Measurements from ENCODE around the gene DUT.

GRCh38 chr15:48318131-48318530 lies 13.1 kb upstream of the DUT start:
- TF ChIP-seq, protein P1, sequence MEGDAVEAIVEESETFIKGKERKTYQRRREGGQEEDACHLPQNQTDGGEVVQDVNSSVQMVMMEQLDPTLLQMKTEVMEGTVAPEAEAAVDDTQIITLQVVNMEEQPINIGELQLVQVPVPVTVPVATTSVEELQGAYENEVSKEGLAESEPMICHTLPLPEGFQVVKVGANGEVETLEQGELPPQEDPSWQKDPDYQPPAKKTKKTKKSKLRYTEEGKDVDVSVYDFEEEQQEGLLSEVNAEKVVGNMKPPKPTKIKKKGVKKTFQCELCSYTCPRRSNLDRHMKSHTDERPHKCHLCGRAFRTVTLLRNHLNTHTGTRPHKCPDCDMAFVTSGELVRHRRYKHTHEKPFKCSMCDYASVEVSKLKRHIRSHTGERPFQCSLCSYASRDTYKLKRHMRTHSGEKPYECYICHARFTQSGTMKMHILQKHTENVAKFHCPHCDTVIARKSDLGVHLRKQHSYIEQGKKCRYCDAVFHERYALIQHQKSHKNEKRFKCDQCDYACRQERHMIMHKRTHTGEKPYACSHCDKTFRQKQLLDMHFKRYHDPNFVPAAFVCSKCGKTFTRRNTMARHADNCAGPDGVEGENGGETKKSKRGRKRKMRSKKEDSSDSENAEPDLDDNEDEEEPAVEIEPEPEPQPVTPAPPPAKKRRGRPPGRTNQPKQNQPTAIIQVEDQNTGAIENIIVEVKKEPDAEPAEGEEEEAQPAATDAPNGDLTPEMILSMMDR (conservative IDR thresholded peaks at IDR 0.05; ENCODE audit: low read depth in 2 of 2), result no peak
- TF ChIP-seq EZH2phosphoT487 (IDR thresholded peaks at IDR 0.05; ENCODE audit: unreplicated experiment), result no peak
- TF ChIP-seq POLR2AphosphoS5 (IDR thresholded peaks at IDR 0.05; ENCODE audit: low read depth), result no peak
- TF ChIP-seq, protein P2, sequence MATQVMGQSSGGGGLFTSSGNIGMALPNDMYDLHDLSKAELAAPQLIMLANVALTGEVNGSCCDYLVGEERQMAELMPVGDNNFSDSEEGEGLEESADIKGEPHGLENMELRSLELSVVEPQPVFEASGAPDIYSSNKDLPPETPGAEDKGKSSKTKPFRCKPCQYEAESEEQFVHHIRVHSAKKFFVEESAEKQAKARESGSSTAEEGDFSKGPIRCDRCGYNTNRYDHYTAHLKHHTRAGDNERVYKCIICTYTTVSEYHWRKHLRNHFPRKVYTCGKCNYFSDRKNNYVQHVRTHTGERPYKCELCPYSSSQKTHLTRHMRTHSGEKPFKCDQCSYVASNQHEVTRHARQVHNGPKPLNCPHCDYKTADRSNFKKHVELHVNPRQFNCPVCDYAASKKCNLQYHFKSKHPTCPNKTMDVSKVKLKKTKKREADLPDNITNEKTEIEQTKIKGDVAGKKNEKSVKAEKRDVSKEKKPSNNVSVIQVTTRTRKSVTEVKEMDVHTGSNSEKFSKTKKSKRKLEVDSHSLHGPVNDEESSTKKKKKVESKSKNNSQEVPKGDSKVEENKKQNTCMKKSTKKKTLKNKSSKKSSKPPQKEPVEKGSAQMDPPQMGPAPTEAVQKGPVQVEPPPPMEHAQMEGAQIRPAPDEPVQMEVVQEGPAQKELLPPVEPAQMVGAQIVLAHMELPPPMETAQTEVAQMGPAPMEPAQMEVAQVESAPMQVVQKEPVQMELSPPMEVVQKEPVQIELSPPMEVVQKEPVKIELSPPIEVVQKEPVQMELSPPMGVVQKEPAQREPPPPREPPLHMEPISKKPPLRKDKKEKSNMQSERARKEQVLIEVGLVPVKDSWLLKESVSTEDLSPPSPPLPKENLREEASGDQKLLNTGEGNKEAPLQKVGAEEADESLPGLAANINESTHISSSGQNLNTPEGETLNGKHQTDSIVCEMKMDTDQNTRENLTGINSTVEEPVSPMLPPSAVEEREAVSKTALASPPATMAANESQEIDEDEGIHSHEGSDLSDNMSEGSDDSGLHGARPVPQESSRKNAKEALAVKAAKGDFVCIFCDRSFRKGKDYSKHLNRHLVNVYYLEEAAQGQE (IDR thresholded peaks at IDR 0.05; ENCODE audit: unreplicated experiment), result no peak
- no peak for TF ChIP-seq EZH2 (IDR thresholded peaks at IDR 0.05; ENCODE audit: low read depth, unreplicated experiment)
- no peak for TF ChIP-seq CREB1 (CRISPR knock-in tag; IDR thresholded peaks at IDR 0.05; ENCODE audit: low read depth)
- no peak for TF ChIP-seq JUNB (IDR thresholded peaks at IDR 0.05; ENCODE audit: unreplicated experiment)
- TF ChIP-seq ZNF462 (CRISPR knock-in tag; IDR thresholded peaks at IDR 0.05), result no peak; the same call in 1 of the 2 replicates
- no peak for TF ChIP-seq NANOG (IDR thresholded peaks at IDR 0.05; ENCODE audit: borderline replicate concordance)
- TF ChIP-seq STAT1 (IDR thresholded peaks at IDR 0.05; ENCODE audit: unreplicated experiment), result no peak
- no peak for TF ChIP-seq ETS1 (IDR thresholded peaks at IDR 0.05)
